Colonic mucosa (tissue), 4 donors: ENCODE results near the gene RGS16. TPM values are rescaled to one million over a fixed set of nuclear protein-coding genes. Genes with fewer than 3 reads are reported as not detected.

ENCODE experiments used
- DNase-seq: peaks from one replicate; pipeline ENCODE4 v3.0.0-alpha.2; 2020
- H3K27ac ChIP-seq: fragments of 200-600 bp; one replicate; pipeline ENCODE4 v1.8.0; 2021
- H3K27me3 ChIP-seq: fragments of 200-600 bp; one replicate; pipeline ENCODE4 v1.8.0; 2021
- H3K36me3 ChIP-seq: fragments of 200-600 bp; one replicate; pipeline ENCODE4 v1.8.0; 2021
- H3K4me1 ChIP-seq: fragments of 200-600 bp; one replicate; pipeline ENCODE4 v1.8.0; 2021; ENCODE audit warnings: mild to moderate bottlenecking
- H3K4me3 ChIP-seq: fragments of 200-600 bp; one replicate; pipeline ENCODE4 v1.8.0; 2021
- H3K9ac ChIP-seq, 2 donors: one replicate each; pipeline ENCODE4 v1.7.0; 2013; ENCODE audit warnings: control low read depth in 2 of 2, low read depth in 2 of 2, low read length in 2 of 2
- H3K9me3 ChIP-seq: fragments of 200-600 bp; one replicate; pipeline ENCODE4 v1.8.0; 2021
- intact Hi-C: fragments of 100-400 bp; cut with DNase I; formaldehyde crosslinking; loops from one replicate; pipeline ENCODE4 v1.14.1; 2022
- total RNA-seq, 2 donors: library from RNA; stranded (reverse); fragmentation: NEBNext Ultra II Directional in 1 of 2; extraction: Animal tissue kit (Norgen Biotek cat#: 25700) in 1 of 2; gene quantifications; one replicate each; pipeline ENCODE4 v1.2.1, GENCODE V29; 2021
- TF ChIP-seq, protein P1 (sequence below): fragments of 200-600 bp; IDR thresholded peaks from one replicate; pipeline ENCODE4 v1.8.0; 2022; ENCODE audit warnings: antibody characterized with exemption, mild to moderate bottlenecking
- donor health status: healthy.
- donor health status: DM: no; HTN: no; CAD: no.
- donor health status: DM: no; HTN: no; CAD: no.

Gene RGS16
- total RNA-seq, 2 donors from 2014 or later = 0.77 to 1.6 TPM

DNA sequence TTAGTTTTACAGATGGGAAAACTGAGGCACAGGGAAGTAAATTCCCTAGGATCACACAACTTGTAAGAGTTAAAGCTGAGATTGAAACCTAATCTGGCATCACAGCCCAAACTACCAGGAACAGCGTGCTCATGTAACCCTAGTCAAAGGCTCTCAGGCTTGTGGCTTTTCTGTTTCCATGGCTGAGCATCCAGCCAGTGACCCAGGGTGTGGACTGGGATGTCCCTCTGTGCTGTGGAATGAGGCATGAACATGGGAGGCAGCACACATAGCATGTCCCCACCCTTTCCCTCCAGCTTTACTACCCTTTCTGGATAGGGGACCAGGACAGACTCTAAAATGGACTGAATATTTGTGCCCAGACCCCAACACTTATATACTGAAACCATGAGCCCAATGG, 35.1 kb upstream of the RGS16 start:
- no peaks in the 10 kb centered on the region for H3K4me1 ChIP-seq
- TF ChIP-seq, protein P1, sequence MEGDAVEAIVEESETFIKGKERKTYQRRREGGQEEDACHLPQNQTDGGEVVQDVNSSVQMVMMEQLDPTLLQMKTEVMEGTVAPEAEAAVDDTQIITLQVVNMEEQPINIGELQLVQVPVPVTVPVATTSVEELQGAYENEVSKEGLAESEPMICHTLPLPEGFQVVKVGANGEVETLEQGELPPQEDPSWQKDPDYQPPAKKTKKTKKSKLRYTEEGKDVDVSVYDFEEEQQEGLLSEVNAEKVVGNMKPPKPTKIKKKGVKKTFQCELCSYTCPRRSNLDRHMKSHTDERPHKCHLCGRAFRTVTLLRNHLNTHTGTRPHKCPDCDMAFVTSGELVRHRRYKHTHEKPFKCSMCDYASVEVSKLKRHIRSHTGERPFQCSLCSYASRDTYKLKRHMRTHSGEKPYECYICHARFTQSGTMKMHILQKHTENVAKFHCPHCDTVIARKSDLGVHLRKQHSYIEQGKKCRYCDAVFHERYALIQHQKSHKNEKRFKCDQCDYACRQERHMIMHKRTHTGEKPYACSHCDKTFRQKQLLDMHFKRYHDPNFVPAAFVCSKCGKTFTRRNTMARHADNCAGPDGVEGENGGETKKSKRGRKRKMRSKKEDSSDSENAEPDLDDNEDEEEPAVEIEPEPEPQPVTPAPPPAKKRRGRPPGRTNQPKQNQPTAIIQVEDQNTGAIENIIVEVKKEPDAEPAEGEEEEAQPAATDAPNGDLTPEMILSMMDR = no peak
- H3K36me3 ChIP-seq = no peaks in the 10 kb centered on the region
- intact Hi-C loops = no loop called here
- no peaks in the 10 kb centered on the region for H3K9me3 ChIP-seq
- no peak overlapping the region for H3K4me3 ChIP-seq
- no peak overlapping the region for H3K27ac ChIP-seq
- DNase-seq = no peak
- H3K9ac ChIP-seq = no peak overlapping the region
- no peaks in the 10 kb centered on the region for H3K27me3 ChIP-seq

DNA sequence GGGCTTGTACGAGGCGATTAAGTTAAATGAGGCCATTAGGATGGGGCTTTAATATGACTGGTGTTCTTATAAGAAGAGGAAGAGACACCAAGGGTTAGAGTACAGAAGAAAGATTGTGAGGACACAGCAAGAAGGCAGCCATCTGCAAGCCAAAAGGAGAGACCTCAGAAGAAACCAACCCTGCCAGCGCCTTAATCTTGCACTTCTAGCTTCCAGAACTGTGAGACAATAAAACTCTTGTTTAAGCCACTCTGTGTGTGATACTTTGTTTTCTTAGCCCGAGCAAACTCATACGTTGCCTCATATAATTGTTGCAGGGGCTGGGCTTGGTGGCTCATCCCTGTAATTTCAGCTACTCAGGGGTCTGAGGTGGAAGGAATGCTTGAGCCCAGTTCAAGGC, 33.6 kb upstream of the RGS16 start:
- intact Hi-C loops = no loop called here
- H3K9ac ChIP-seq = no peak overlapping the region
- no peaks in the 10 kb centered on the region for H3K9me3 ChIP-seq
- TF ChIP-seq, protein P1 = no peak
- no peak overlapping the region for H3K27ac ChIP-seq
- no peak for DNase-seq
- H3K4me1 ChIP-seq = no peaks in the 10 kb centered on the region
- no peaks in the 10 kb centered on the region for H3K36me3 ChIP-seq
- H3K27me3 ChIP-seq = no peaks in the 10 kb centered on the region
- no peak overlapping the region for H3K4me3 ChIP-seq

- H3K4me1 ChIP-seq = no peaks in the 10 kb centered on the region
- no peak overlapping the region for H3K4me3 ChIP-seq
- H3K27me3 ChIP-seq = no peaks in the 10 kb centered on the region
- no peaks in the 10 kb centered on the region for H3K36me3 ChIP-seq
- H3K9ac ChIP-seq = no peak overlapping the region
- H3K27ac ChIP-seq = no peak overlapping the region
- no peak for DNase-seq
- intact Hi-C loops = no loop called here
- H3K9me3 ChIP-seq = no peaks in the 10 kb centered on the region
- TF ChIP-seq, protein P1 = no peak
These were observed 31.7 kb upstream of the RGS16 start for GRCh38 chr1:182635871-182636270.

GRCh38 chr1:182634306-182635072, 30.3 kb upstream of the RGS16 start:
- no peak for DNase-seq
- H3K9me3 ChIP-seq = no peaks in the 10 kb centered on the region
- no peak overlapping the region for H3K27ac ChIP-seq
- H3K9ac ChIP-seq = no peak overlapping the region
- TF ChIP-seq, protein P1 = no peak
- no peaks in the 10 kb centered on the region for H3K4me1 ChIP-seq
- H3K4me3 ChIP-seq = no peak overlapping the region
- no peaks in the 10 kb centered on the region for H3K27me3 ChIP-seq
- intact Hi-C loops = no loop called here
- no peaks in the 10 kb centered on the region for H3K36me3 ChIP-seq

DNA sequence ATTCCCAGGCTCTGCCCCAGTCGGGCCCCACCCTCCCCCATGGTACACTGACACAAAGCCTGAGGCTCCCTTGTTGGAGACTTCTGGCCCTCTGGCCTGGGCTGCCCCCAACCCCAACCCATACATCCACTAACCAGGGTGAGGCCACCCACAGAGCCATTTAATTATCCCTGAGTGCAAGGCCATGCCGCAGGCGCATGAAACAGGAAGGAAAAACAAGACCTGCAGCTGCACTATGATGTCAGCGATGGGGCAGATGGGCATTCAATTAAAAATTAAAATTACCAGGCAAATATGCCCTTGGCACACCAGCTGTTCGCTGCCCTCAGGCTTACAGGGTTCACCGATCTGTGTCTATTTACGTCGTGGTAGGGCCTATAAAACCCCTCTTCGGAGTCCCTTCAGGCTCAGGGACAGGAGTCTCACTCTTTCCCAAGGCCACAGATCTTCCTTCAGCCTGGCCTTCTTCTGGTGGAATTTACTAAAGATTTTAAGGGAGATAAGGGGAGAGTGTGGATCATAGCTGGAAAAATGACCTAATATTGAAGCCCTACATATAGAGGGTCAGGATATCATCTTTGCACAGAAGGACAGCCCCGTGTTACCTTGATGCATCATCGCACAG, 29.6 kb upstream of the RGS16 start:
- no peaks in the 10 kb centered on the region for H3K9me3 ChIP-seq
- H3K27me3 ChIP-seq = no peaks in the 10 kb centered on the region
- no peak for DNase-seq
- TF ChIP-seq, protein P1 = no peak
- no peaks in the 10 kb centered on the region for H3K4me1 ChIP-seq
- no peak overlapping the region for H3K4me3 ChIP-seq
- H3K9ac ChIP-seq = no peak overlapping the region
- H3K27ac ChIP-seq = no peak overlapping the region
- H3K36me3 ChIP-seq = no peaks in the 10 kb centered on the region
- intact Hi-C loops = no loop called here
